Measurements from ENCODE around the gene TAF11L11.
"Not testable (repeated sequence)": the region's sequence is repeated elsewhere in the genome, so short reads cannot be mapped to it uniquely, and the experiment has no call there.

Gene TAF11L11

DNA sequence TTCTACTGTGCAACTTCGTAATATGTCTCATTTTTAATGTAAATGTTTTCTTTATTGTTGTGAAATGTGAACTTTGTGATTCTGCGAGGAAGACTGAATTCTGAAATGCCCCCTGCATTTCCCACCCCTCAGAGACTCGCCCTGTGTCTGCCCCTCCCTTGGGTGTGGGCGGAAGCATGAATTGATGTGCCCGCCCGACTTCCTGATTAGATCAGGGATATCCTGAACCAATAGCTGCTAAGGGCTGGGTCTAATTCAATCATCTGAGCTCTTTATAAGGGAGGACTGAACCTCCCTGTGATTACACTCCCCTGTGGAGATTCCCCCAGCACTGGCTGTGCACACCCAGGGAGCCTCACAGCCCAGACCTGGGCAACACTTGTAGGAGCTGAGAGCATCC, at the start of gene TAF11L11:
Gene TAF11L11, plus strand, starts transcription at position 304 of the 400 bp plus-strand sequence.
- not testable (repeated sequence) for DNase-seq

DNA sequence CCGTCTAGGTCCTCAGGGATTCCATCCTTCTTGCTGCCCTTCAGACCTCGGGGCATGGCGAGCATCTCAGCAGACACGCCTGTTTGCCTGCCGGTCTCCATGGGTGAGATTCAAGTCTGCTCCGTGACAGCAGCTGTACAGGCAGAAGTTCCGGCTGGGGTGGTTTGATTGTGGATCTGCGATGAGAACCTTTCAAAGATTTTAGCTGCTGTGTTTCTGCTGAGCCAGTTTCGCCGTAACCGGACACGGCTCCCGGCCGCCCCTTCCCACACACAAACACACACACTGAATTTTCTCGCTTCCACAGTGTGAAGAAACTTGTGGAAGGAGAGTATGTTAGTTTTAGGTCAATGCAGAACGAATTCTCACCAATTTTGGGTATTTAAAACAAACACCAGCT, 18.3 kb upstream of the TAF11L11 start, which contains the start of gene TAF11L7:
Gene TAF11L7, minus strand, starts transcription at position 101 of the 400 bp plus-strand sequence.
- DNase-seq: not testable (repeated sequence)

GRCh38 chr5:17590860-17591259, 13.1 kb upstream of the TAF11L11 start, which contains the start of gene TAF11L8:
TAF11L8 (minus strand) TSS chr5:17590960.
- DNase-seq: not testable (repeated sequence)

- DNase-seq: not testable (repeated sequence)
Measured at GRCh38 chr5:17594255-17594654, 9.7 kb upstream of the TAF11L11 start, which contains the start of gene TAF11L9. TAF11L9 (minus strand) TSS chr5:17594394.

DNA sequence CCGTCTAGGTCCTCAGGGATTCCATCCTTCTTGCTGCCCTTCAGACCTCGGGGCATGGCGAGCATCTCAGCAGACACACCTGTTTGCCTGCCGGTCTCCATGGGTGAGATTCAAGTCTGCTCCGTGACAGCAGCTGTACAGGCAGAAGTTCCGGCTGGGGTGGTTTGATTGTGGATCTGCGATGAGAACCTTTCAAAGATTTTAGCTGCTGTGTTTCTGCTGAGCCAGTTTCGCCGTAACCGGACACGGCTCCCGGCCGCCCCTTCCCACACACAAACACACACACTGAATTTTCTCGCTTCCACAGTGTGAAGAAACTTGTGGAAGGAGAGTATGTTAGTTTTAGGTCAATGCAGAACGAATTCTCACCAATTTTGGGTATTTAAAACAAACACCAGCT, 6.3 kb upstream of the TAF11L11 start, which contains the start of gene TAF11L10:
Gene TAF11L10, minus strand, starts transcription at position 101 of the 400 bp plus-strand sequence.
- DNase-seq: not testable (repeated sequence)

- no peak for DNase-seq
Measured at GRCh38 chr5:17604951-17605350, 968 bp downstream of the TAF11L11 start.

- not testable (repeated sequence) for DNase-seq
Measured at GRCh38 chr5:17607461-17607860, 3.5 kb downstream of the TAF11L11 start.

GRCh38 chr5:17610092-17610491, 6.1 kb downstream of the TAF11L11 start, which contains the start of gene TAF11L12:
TAF11L12 (plus strand) TSS chr5:17610392.
- DNase-seq: not testable (repeated sequence)

- DNase-seq: no peak
Measured at GRCh38 chr5:17614872-17615605, 11.1 kb downstream of the TAF11L11 start.

DNA sequence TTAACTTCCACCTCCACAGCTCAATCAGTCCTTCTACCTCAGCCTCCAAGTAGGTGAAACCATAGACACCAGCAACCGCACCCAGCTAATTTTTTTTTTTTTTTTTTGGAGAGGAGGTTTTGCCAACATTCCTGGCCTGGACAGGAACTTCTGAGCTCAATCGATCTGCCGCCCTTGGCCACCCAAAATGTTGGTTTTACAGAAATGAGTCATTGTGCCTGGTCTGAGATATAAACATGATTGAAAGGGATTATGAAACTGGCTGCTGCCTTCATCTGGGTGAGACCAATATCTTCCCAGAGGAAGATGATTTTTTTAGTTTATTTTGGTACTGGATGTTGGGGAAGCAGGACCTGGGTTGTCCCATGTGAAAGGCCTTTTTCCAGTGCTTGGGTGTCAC, 15.4 kb downstream of the TAF11L11 start:
- DNase-seq: no peak

DNA sequence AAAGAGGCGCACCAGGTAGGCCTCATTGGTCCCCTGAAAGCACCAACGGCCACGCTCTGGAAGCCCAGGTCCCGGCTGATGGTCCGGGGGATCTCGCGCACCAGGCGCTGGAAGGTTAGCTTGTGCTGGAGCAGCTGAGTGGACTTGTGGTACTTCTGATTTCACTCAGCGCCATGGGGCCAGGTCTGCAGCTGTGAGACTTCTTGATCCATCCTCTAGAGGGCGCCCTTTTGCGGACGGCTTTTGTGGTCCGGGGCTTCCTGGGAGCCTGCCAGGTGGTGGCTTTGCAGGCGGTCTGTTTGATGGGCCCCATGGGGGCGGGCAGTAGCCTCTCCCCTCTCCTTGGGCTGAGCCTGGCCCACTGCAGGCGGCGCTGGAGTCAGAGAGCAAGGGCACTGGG, 16.6 kb downstream of the TAF11L11 start:
- no peak for DNase-seq

GRCh38 chr5:17625686-17626085, 21.7 kb downstream of the TAF11L11 start:
- no peak for DNase-seq

- DNase-seq: not testable (repeated sequence)
Measured at GRCh38 chr5:17631788-17632187, 27.8 kb downstream of the TAF11L11 start, which contains the start of gene TAF11L13. TAF11L13 (plus strand) TSS chr5:17632088.

- DNase-seq: no peak
Measured at GRCh38 chr5:17634160-17634559, 30.2 kb downstream of the TAF11L11 start, which contains the start of gene TAF11L14. TAF11L14 (plus strand) TSS chr5:17634460.

- DNase-seq: not testable (repeated sequence)
Measured at GRCh38 chr5:17649232-17649631, 45.2 kb downstream of the TAF11L11 start.

- DNase-seq: not testable (repeated sequence)
Measured at GRCh38 chr5:17655201-17655759, 51.3 kb downstream of the TAF11L11 start.

Data from NCI-H345 (cell line).